Activated naive CD8-positive, alpha-beta T cell (primary cell): ENCODE measurements around the gene SLIT1.

Experiments used
- H3K27ac Mint-ChIP-seq: one replicate; pipeline ENCODE4 v1.8.0; 2021; ENCODE audit warnings: mixed read lengths
- H3K27me3 Mint-ChIP-seq: one replicate; pipeline ENCODE4 v1.8.0; 2021; ENCODE audit warnings: mixed read lengths
- H3K36me3 Mint-ChIP-seq: one replicate; pipeline ENCODE4 v1.8.0; 2021; ENCODE audit warnings: mixed read lengths
- H3K4me1 Mint-ChIP-seq: one replicate; pipeline ENCODE4 v1.8.0; 2021; ENCODE audit warnings: low read depth, mixed read lengths
- H3K4me3 Mint-ChIP-seq: one replicate; pipeline ENCODE4 v1.8.0; 2021; ENCODE audit warnings: mild to moderate bottlenecking, mixed read lengths
- H3K9me3 Mint-ChIP-seq: one replicate; pipeline ENCODE4 v1.8.0; 2021; ENCODE audit warnings: low read depth, mixed read lengths

The SLIT1 gene

DNA sequence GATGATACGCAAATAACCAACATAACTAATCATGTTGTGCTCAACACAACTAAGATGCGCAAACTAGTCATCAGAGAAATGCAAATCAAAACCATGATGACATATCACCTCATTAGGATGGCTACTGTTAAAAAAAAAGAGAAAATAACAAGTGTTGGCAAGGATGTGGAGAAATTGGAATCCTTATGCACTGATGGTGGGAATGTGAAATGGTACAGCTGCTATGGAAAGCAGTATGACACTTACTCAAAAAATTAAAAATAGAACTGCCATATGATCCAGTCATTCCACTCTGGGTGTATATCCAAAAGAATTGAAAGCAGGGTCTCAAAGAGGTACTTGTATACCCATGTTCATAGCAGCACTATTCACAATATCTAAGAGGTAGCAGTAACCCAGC, 42.9 kb downstream of the SLIT1 start:
- Mint-ChIP-seq H3K27me3 (no peaks in the 10 kb centered on the region), H3K27ac (no peak overlapping the region), H3K36me3 (no peaks in the 10 kb centered on the region), H3K4me1 (no peaks in the 10 kb centered on the region), H3K9me3 (no peaks in the 10 kb centered on the region), H3K4me3 (no peak overlapping the region)

DNA sequence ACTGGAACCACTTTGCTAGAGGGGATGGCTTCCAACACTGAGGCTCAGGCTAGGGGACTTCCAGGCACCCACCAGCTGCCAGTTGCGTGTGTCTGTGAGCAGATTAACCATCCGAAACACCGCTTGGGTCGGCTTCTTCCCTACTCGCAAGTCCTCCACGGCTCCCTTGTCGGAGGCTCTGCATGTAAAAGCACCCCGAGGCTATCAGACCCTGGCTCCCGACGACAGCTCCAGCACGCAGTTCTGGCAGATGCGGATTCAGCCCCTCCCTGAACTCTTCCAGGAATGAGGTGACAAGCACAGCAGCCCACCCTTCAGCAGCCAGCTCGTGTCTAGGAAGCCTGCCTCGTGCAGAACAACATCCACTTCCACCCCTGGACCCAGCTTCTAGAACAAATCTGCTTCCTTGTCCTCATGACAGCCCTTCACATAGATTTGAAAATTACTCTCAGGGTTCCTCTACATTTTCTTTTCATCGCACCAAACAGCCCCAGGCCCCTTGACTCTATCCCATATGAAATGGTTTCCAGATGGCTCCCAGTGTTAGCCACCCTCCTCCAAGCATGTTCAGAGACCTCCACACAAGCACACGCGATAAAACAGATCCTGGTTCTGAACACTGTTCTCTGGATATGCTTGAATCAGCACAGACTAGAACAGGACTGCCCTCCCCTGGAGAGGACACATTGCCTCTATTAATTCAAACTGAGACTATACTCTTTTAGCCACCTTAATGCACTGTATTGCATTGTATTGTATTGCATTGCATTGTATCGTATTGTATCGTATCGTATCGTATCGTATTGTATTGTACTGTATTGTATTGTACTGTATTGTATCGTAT, 44.6 kb downstream of the SLIT1 start:
- no peaks in the 10 kb centered on the region for H3K36me3 Mint-ChIP-seq
- no peaks in the 10 kb centered on the region for H3K9me3 Mint-ChIP-seq
- H3K4me3 Mint-ChIP-seq, result no peak overlapping the region
- H3K27me3 Mint-ChIP-seq, result no peaks in the 10 kb centered on the region
- H3K4me1 Mint-ChIP-seq, result no peaks in the 10 kb centered on the region
- H3K27ac Mint-ChIP-seq, result no peak overlapping the region

DNA sequence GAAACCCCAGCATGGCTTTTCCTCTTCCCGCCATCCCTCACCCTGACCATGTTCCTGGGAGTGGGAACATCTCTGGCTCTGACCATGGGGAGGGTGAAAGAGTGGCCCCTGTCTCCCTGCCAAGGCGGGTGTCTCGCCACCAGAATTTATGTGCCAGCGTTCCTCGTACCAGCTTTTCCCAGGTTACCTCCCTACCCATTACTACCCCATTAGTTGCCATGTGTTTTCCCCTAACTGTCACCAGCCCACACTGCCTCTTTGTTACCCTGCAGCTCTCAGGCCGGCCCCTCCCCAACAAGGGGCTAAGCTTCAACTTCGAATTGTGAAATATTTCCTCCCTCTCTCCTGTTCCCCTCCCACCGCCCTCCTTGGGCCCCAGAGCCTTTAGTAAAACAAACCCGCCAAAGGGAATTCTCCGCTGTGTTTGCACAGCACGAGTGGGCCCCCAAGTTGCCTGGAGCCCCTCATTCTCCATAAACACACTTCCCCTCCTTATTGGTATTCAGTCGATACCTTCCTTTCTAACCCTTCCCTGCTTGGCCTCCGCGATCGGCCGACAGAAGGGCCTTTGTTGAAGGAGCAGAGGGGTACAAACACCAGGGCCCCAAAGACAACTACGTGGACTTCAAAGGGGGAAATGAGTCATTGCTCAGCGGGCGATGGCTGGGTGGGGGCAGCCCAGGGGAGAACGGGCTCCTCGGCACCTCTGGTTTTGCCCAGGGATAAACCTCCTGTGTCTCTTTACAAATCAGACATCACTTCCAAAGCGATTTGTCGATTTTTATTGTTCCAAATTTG, 45.5 kb downstream of the SLIT1 start:
- H3K27ac Mint-ChIP-seq, result no peak overlapping the region

GRCh38 chr10:97139651-97140048, 46.1 kb downstream of the SLIT1 start:
- H3K4me1 Mint-ChIP-seq, result no peaks in the 10 kb centered on the region
- H3K27me3 Mint-ChIP-seq, result no peaks in the 10 kb centered on the region
- H3K27ac Mint-ChIP-seq, result no peak overlapping the region
- H3K4me3 Mint-ChIP-seq, result no peak overlapping the region
- H3K9me3 Mint-ChIP-seq, result no peaks in the 10 kb centered on the region
- no peaks in the 10 kb centered on the region for H3K36me3 Mint-ChIP-seq

More for the DNA sequence above, 45.5 kb downstream of the SLIT1 start:
- no peaks in the 10 kb centered on the region for H3K9me3 Mint-ChIP-seq
- H3K4me1 Mint-ChIP-seq, result no peaks in the 10 kb centered on the region
- no peaks in the 10 kb centered on the region for H3K27me3 Mint-ChIP-seq
- no peak overlapping the region for H3K4me3 Mint-ChIP-seq
- H3K36me3 Mint-ChIP-seq, result no peaks in the 10 kb centered on the region

DNA sequence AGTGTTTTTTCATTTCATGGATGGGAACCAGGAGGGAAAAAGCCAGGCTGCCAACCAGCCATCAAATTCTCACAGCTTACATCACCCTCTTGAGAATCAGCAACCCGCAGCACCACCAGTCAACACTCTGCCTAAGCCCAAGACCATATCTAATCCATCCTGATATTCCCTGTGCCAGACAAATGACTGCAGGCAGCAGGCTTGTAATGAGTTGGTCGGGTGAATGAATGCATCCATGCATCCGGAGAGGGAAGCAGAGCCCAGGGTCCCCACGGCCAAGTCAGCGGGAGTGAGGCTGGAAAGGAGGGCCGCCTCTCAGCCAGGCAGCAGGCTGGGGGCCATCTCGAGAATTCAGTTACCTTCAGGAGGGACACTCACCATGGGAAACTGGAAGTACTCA, 46.9 kb downstream of the SLIT1 start:
- no peak overlapping the region for H3K27ac Mint-ChIP-seq
- H3K9me3 Mint-ChIP-seq, result no peaks in the 10 kb centered on the region

DNA sequence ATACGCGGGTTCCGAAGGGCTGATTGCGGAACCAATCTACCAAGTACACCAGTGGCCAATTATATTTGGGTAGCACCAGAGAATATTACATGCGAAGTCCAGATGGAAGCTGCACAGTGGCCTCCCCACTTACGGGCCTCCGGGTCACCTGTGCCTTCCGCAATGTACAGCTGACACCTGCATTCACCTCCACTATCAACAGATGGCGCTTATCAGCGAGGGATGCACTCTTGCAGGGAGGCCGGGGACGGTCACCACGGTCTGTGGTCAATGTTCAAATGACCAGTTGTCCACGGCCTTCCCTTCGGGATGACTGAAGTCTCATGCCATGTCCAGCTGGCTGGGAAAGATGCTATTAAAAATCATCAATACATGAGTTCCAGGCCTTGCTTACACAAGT, 47.6 kb downstream of the SLIT1 start:
- no peaks in the 10 kb centered on the region for H3K27me3 Mint-ChIP-seq

More for the DNA sequence above, 46.9 kb downstream of the SLIT1 start:
- Mint-ChIP-seq H3K4me3 (no peak overlapping the region), H3K4me1 (no peaks in the 10 kb centered on the region), H3K27me3 (no peaks in the 10 kb centered on the region), H3K36me3 (no peaks in the 10 kb centered on the region)

GRCh38 chr10:97136756-97137155, 49.0 kb downstream of the SLIT1 start:
- Mint-ChIP-seq H3K9me3 (no peaks in the 10 kb centered on the region), H3K27ac (no peak overlapping the region), H3K27me3 (no peaks in the 10 kb centered on the region), H3K36me3 (no peaks in the 10 kb centered on the region), H3K4me3 (no peak overlapping the region), H3K4me1 (no peaks in the 10 kb centered on the region)

More for the DNA sequence above, 47.6 kb downstream of the SLIT1 start:
- no peak overlapping the region for H3K4me3 Mint-ChIP-seq
- no peaks in the 10 kb centered on the region for H3K4me1 Mint-ChIP-seq
- no peak overlapping the region for H3K27ac Mint-ChIP-seq
- no peaks in the 10 kb centered on the region for H3K9me3 Mint-ChIP-seq
- H3K36me3 Mint-ChIP-seq, result no peaks in the 10 kb centered on the region

DNA sequence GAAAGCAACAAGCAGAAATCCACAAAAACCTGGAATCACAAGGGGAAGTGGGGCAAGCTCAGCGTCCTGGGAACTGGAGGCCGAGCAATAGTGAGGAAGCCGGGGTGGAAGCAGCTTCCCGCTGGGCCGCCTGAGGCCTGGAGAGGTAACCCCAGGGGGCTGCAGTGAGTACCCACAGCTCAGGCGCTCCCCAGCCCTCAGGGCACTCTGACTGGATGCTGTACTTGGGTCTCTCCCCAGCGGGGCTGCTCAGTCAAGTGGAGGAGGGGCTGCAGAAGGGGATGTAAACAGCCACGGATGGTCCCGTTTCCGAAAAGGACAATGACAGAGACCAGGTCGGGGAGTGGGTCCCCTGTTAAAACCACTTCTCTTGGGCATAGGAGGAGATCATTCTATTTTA, 50.3 kb downstream of the SLIT1 start:
- H3K4me3 Mint-ChIP-seq, result no peak overlapping the region
- no peaks in the 10 kb centered on the region for H3K4me1 Mint-ChIP-seq
- H3K9me3 Mint-ChIP-seq, result no peaks in the 10 kb centered on the region
- H3K27me3 Mint-ChIP-seq, result no peaks in the 10 kb centered on the region
- no peak overlapping the region for H3K27ac Mint-ChIP-seq
- H3K36me3 Mint-ChIP-seq, result no peaks in the 10 kb centered on the region

GRCh38 chr10:97134983-97135382, 50.8 kb downstream of the SLIT1 start:
- Mint-ChIP-seq H3K9me3 (no peaks in the 10 kb centered on the region), H3K27ac (no peak overlapping the region)

DNA sequence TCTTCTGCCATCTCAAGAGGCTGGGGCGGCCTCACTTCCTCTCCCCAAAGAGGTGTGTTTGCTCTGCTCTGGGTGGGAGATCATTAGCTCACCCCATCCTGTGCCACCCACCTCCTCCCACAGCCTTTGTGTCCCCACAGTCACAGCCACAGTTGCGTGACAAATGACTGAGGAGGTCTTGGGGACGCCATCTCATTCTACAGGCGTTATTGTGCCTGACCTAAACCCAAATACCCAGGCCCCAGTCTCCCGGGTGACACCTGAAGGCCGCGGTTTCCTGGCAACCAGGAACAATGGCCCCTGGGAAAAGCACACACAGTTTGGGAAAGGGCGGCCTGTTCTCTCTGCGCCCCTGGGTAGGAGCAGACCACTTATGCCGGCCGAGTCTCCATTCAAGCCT, 51.6 kb downstream of the SLIT1 start:
- no peaks in the 10 kb centered on the region for H3K36me3 Mint-ChIP-seq

More at GRCh38 chr10:97134983-97135382, 50.8 kb downstream of the SLIT1 start:
- Mint-ChIP-seq H3K4me3 (no peak overlapping the region), H3K27me3 (no peaks in the 10 kb centered on the region), H3K36me3 (no peaks in the 10 kb centered on the region), H3K4me1 (no peaks in the 10 kb centered on the region)

DNA sequence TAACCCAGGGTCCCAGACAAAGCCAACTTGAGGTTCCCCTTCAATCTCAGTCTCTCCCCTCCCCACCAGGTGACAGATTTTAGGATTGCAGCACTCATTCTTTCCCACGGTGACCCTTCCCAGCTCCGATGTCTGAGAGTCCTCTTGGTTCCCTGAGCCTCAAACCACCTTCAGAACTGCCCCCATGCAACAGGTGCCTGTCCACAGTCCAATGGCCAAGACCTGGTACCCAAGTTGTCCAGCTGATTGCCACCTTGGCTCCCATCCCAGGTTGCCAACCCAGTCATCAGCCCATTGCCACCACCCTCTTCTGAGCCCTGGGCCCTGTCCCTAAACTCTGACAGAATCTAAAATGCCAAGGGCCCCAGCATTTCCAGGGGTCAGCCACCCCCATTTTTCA, 53.5 kb downstream of the SLIT1 start:
- no peaks in the 10 kb centered on the region for H3K9me3 Mint-ChIP-seq
- no peak overlapping the region for H3K4me3 Mint-ChIP-seq
- H3K36me3 Mint-ChIP-seq, result no peaks in the 10 kb centered on the region
- no peaks in the 10 kb centered on the region for H3K4me1 Mint-ChIP-seq
- no peak overlapping the region for H3K27ac Mint-ChIP-seq
- H3K27me3 Mint-ChIP-seq, result no peaks in the 10 kb centered on the region

More for the DNA sequence above, 51.6 kb downstream of the SLIT1 start:
- Mint-ChIP-seq H3K4me1 (no peaks in the 10 kb centered on the region), H3K9me3 (no peaks in the 10 kb centered on the region), H3K4me3 (no peak overlapping the region), H3K27ac (no peak overlapping the region), H3K27me3 (no peaks in the 10 kb centered on the region)

DNA sequence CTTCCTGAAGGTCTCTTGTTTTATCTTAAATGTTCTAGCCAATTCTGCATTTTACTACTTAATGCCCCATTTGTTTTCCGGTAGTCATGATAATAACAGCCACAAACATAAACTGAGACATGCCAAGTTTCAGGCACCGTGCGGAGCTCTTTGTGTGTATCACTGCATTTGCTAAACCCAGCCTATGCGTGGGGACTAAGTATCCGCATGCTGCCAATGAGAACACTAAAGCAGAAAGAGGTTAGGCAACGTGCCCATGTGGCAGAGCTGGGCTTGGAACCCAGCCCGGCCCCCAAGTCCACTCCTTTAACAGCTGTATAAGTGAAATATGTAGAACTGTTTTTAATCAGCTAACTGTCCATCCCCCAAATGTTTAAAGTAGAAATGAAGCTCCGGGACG, 54.1 kb downstream of the SLIT1 start:
- H3K4me3 Mint-ChIP-seq, result no peak overlapping the region
- no peaks in the 10 kb centered on the region for H3K4me1 Mint-ChIP-seq
- H3K36me3 Mint-ChIP-seq, result no peaks in the 10 kb centered on the region
- no peak overlapping the region for H3K27ac Mint-ChIP-seq
- H3K9me3 Mint-ChIP-seq, result no peaks in the 10 kb centered on the region
- H3K27me3 Mint-ChIP-seq, result no peaks in the 10 kb centered on the region

GRCh38 chr10:97131181-97131628, 54.6 kb downstream of the SLIT1 start:
- H3K4me1 Mint-ChIP-seq, result no peaks in the 10 kb centered on the region
- no peaks in the 10 kb centered on the region for H3K36me3 Mint-ChIP-seq
- no peak overlapping the region for H3K27ac Mint-ChIP-seq
- H3K9me3 Mint-ChIP-seq, result no peaks in the 10 kb centered on the region
- no peaks in the 10 kb centered on the region for H3K27me3 Mint-ChIP-seq
- H3K4me3 Mint-ChIP-seq, result no peak overlapping the region

- Mint-ChIP-seq H3K27me3 (no peaks in the 10 kb centered on the region), H3K36me3 (no peaks in the 10 kb centered on the region), H3K4me1 (no peaks in the 10 kb centered on the region), H3K27ac (no peak overlapping the region), H3K4me3 (no peak overlapping the region), H3K9me3 (no peaks in the 10 kb centered on the region)
These were observed 56.1 kb downstream of the SLIT1 start for GRCh38 chr10:97129666-97130065.

- no peak overlapping the region for H3K4me3 Mint-ChIP-seq
- H3K27me3 Mint-ChIP-seq, result no peaks in the 10 kb centered on the region
- no peak overlapping the region for H3K27ac Mint-ChIP-seq
- no peaks in the 10 kb centered on the region for H3K36me3 Mint-ChIP-seq
- no peaks in the 10 kb centered on the region for H3K4me1 Mint-ChIP-seq
- no peaks in the 10 kb centered on the region for H3K9me3 Mint-ChIP-seq
These were observed 57.1 kb downstream of the SLIT1 start for GRCh38 chr10:97128516-97129154.
